Mesothelial cell of epicardium (in vitro differentiated cells): ENCODE results near the gene CPNE2. TPM values are rescaled to one million over a fixed set of nuclear protein-coding genes. Genes with fewer than 3 reads are reported as not detected.

Experiments
- DNase-seq, 2 experiments: peaks; one replicate each; pipeline ENCODE4 v3.0.0; 2021; ENCODE audit warnings: low spot score in 2 of 2; ENCODE audit not compliant: unreplicated experiment in 2 of 2
- H3K27ac Mint-ChIP-seq: 2 replicates; pipeline ENCODE4 v1.8.0; 2021; ENCODE audit warnings: mixed read lengths
- H3K27me3 Mint-ChIP-seq: 2 replicates; pipeline ENCODE4 v1.8.0; 2021; ENCODE audit warnings: low read depth, mixed read lengths
- H3K36me3 Mint-ChIP-seq: 2 replicates; pipeline ENCODE4 v1.8.0; 2021; ENCODE audit warnings: mixed read lengths
- H3K4me1 Mint-ChIP-seq: 2 replicates; pipeline ENCODE4 v1.8.0; 2021; ENCODE audit warnings: mixed read lengths
- H3K4me3 Mint-ChIP-seq: 2 replicates; pipeline ENCODE4 v1.8.0; 2021; ENCODE audit warnings: mild to moderate bottlenecking, moderate library complexity, mixed read lengths
- H3K9me3 Mint-ChIP-seq: 2 replicates; pipeline ENCODE4 v1.8.0; 2021; ENCODE audit warnings: mixed read lengths
- CTCF ChIP-seq: fragments of 200-600 bp; sonication (generic); IDR thresholded peaks from one replicate; pipeline ENCODE4 v1.5.0; 2021; ENCODE audit warnings: antibody characterized with exemption; ENCODE audit not compliant: unreplicated experiment
- total RNA-seq: library from RNA; stranded (reverse); gene quantifications from 3 replicates; pipeline ENCODE4 v1.2.1, GENCODE V29; 2021

CPNE2 gene
- total RNA-seq, 1 donor from 2014 or later: 35.4 TPM

GRCh38 chr16:57196753-57197152 is 104.4 kb downstream of the CPNE2 start:
- H3K27ac Mint-ChIP-seq: peak overlapping the region; percentile 24
- no peaks in the 10 kb centered on the region for H3K36me3 Mint-ChIP-seq
- H3K4me1 Mint-ChIP-seq: peaks cover 21% of the 10 kb centered on the region
- no peak overlapping the region for H3K4me3 Mint-ChIP-seq
- no peaks in the 10 kb centered on the region for H3K9me3 Mint-ChIP-seq
- no peaks in the 10 kb centered on the region for H3K27me3 Mint-ChIP-seq
- DNase-seq: no peak
- no peak for TF ChIP-seq CTCF

Other genes starting within 250 kb of the CPNE2 start
- gene SLC12A3, start 227.4 kb upstream of the CPNE2 start, total RNA-seq: not detected in 3 replicates
- gene HERPUD1, start 160.4 kb upstream of the CPNE2 start, total RNA-seq: 77.4 to 80.5 TPM (median 79.8 TPM) in 3 replicates
- gene CETP, start 130.6 kb upstream of the CPNE2 start, total RNA-seq: 0.13 TPM in 1 of 3 replicates, not detected in the others
- gene NLRC5, start 103.0 kb upstream of the CPNE2 start, total RNA-seq: 1.7 to 3.7 TPM (median 1.8 TPM) in 3 replicates
- 105 to 112 TPM (median 107 TPM) in 3 replicates for gene PSME3IP1, start 93.5 kb downstream of the CPNE2 start, total RNA-seq
- 43.8 to 50.7 TPM (median 44.0 TPM) in 3 replicates for gene RSPRY1, start 93.7 kb downstream of the CPNE2 start, total RNA-seq
- 34.4 to 38.2 TPM (median 35.9 TPM) in 3 replicates for gene ARL2BP, start 152.7 kb downstream of the CPNE2 start, total RNA-seq
- 1.1 to 1.8 TPM (median 1.2 TPM) in 3 replicates for gene PLLP, start 192.1 kb downstream of the CPNE2 start, total RNA-seq